Measurements from ENCODE around the gene TLR1. TPM values are rescaled to one million over a fixed set of nuclear protein-coding genes. Genes with fewer than 3 reads are reported as not detected.
"Not testable (repeated sequence)": the region's sequence is repeated elsewhere in the genome, so short reads cannot be mapped to it uniquely, and the experiment has no call there.

The TLR1 gene
- total RNA-seq, 1 experiment from 2014 or later: 0.28 TPM

GRCh38 chr4:38777925-38778324 lies 26.7 kb downstream of the TLR1 start:
- POLR2A ChIA-PET; H3K36me3 Mint-ChIP-seq; H3K27ac Mint-ChIP-seq; H3K9me3 Mint-ChIP-seq; H3K4me3 Mint-ChIP-seq; ATAC-seq; CTCF ChIA-PET; H3K27me3 Mint-ChIP-seq (ENCODE audit: low read depth); H3K4me1 Mint-ChIP-seq; DNase-seq (ENCODE audit: low spot score): not testable (repeated sequence)

- ATAC-seq (no peak), DNase-seq (ENCODE audit: low spot score) (no peak)
- Mint-ChIP-seq H3K4me3 (no peak overlapping the region), H3K27ac (no peak overlapping the region), H3K4me1 (no peaks in the 10 kb centered on the region), H3K9me3 (peaks cover 11% of the 10 kb centered on the region), H3K27me3 (ENCODE audit: low read depth) (no peaks in the 10 kb centered on the region), H3K36me3 (no peaks in the 10 kb centered on the region)
- ChIA-PET POLR2A (no interaction called here), CTCF (interaction anchor here (1.3 kb wide), 1 partner anchor 16 kb away, joined by 4 read pairs; no protein-coding TSS in a partner anchor)
- no peak for TF ChIP-seq SMAD4 (CRISPR knock-in tag; IDR thresholded peaks at IDR 0.05)
- no peak for TF ChIP-seq TP53 (CRISPR knock-in tag; IDR thresholded peaks at IDR 0.05)
- TF ChIP-seq TCF7 (CRISPR knock-in tag; IDR thresholded peaks at IDR 0.05; ENCODE audit: low read depth): no peak
- TF ChIP-seq CREB1 (CRISPR knock-in tag; IDR thresholded peaks at IDR 0.05): no peak
- no peak for TF ChIP-seq ATF1 (CRISPR knock-in tag; IDR thresholded peaks at IDR 0.05)
- TF ChIP-seq JUN (CRISPR knock-in tag; IDR thresholded peaks at IDR 0.05): no peak
- TF ChIP-seq USF1 (CRISPR knock-in tag; IDR thresholded peaks at IDR 0.05): no peak
- no peak for TF ChIP-seq PREB (CRISPR knock-in tag; IDR thresholded peaks at IDR 0.05; ENCODE audit: borderline replicate concordance)
- no peak for TF ChIP-seq ZNF532 (CRISPR knock-in tag; IDR thresholded peaks at IDR 0.05; ENCODE audit: borderline replicate concordance)
- TF ChIP-seq SMAD3 (CRISPR knock-in tag; IDR thresholded peaks at IDR 0.05; ENCODE audit: borderline replicate concordance): no peak
- no peak for TF ChIP-seq FOXJ3 (CRISPR knock-in tag; IDR thresholded peaks at IDR 0.05; ENCODE audit: borderline replicate concordance)
- TF ChIP-seq RELA (CRISPR knock-in tag; IDR thresholded peaks at IDR 0.05; ENCODE audit: borderline replicate concordance): no peak
- no peak for TF ChIP-seq EMX1 (CRISPR knock-in tag; IDR thresholded peaks at IDR 0.05)
- no peak for TF ChIP-seq SOX15 (CRISPR knock-in tag; IDR thresholded peaks at IDR 0.05)
- no peak for TF ChIP-seq ZNF317 (CRISPR knock-in tag; IDR thresholded peaks at IDR 0.05; ENCODE audit: borderline replicate concordance, low read depth)
Observed at GRCh38 chr4:38775326-38775725, 29.3 kb downstream of the TLR1 start.

- no peaks in the 10 kb centered on the region for H3K27me3 Mint-ChIP-seq (ENCODE audit: low read depth)
- no peak for ATAC-seq
- TF ChIP-seq ZNF138 (CRISPR knock-in tag; conservative IDR thresholded peaks at IDR 0.05) (no peak), RELA (CRISPR knock-in tag; IDR thresholded peaks at IDR 0.05; ENCODE audit: borderline replicate concordance) (no peak), AR (CRISPR knock-in tag; IDR thresholded peaks at IDR 0.05) (no peak), ZNF219 (CRISPR knock-in tag; IDR thresholded peaks at IDR 0.05; ENCODE audit: borderline replicate concordance) (no peak)
- H3K36me3 Mint-ChIP-seq: no peaks in the 10 kb centered on the region
- no peak overlapping the region for H3K4me3 Mint-ChIP-seq
- ChIA-PET POLR2A (no interaction called here), CTCF (interaction anchor here (1.3 kb wide), 1 partner anchor 15 kb away, joined by 4 read pairs; no protein-coding TSS in a partner anchor)
- peaks cover 16% of the 10 kb centered on the region for H3K9me3 Mint-ChIP-seq
- no peak for DNase-seq (ENCODE audit: low spot score)
- no peaks in the 10 kb centered on the region for H3K4me1 Mint-ChIP-seq
- no peak overlapping the region for H3K27ac Mint-ChIP-seq
Observed at GRCh38 chr4:38774181-38774955, 30.2 kb downstream of the TLR1 start.

- H3K27me3 Mint-ChIP-seq (ENCODE audit: low read depth); H3K4me1 Mint-ChIP-seq; H3K27ac Mint-ChIP-seq; ATAC-seq; DNase-seq (ENCODE audit: low spot score); H3K4me3 Mint-ChIP-seq; POLR2A ChIA-PET; H3K36me3 Mint-ChIP-seq: not testable (repeated sequence)
- CTCF ChIA-PET: interaction anchor here (1.1 to 2.6 kb wide), 5 partner anchors 11 to 590 kb away, joined by 3 to 9 read pairs (median 3); partner anchors contain the start of gene TLR10
- H3K9me3 Mint-ChIP-seq: peaks cover 20% of the 10 kb centered on the region
Observed at GRCh38 chr4:38770281-38770680, 34.3 kb downstream of the TLR1 start.
